Osteocyte (in vitro differentiated cells): ENCODE results near the gene USP4. TPM values are rescaled to one million over a fixed set of nuclear protein-coding genes. Genes with fewer than 3 reads are reported as not detected.

Experiments used
- DNase-seq: peaks from one replicate; pipeline ENCODE4 v3.0.0; 2021; ENCODE audit warnings: mixed read lengths; ENCODE audit not compliant: unreplicated experiment; ENCODE audit errors: extremely low spot score
- H3K27ac Mint-ChIP-seq: one replicate; pipeline ENCODE4 v1.8.0; 2021; ENCODE audit warnings: mild to moderate bottlenecking, mixed read lengths; ENCODE audit not compliant: unreplicated experiment
- H3K27me3 Mint-ChIP-seq: one replicate; pipeline ENCODE4 v1.8.0; 2021; ENCODE audit warnings: mixed read lengths; ENCODE audit not compliant: unreplicated experiment
- H3K36me3 Mint-ChIP-seq: one replicate; pipeline ENCODE4 v1.8.0; 2021; ENCODE audit warnings: mixed read lengths; ENCODE audit not compliant: unreplicated experiment
- H3K4me1 Mint-ChIP-seq: one replicate; pipeline ENCODE4 v1.8.0; 2021; ENCODE audit warnings: mixed read lengths; ENCODE audit not compliant: unreplicated experiment
- H3K4me3 Mint-ChIP-seq: one replicate; pipeline ENCODE4 v1.8.0; 2021; ENCODE audit warnings: mild to moderate bottlenecking, moderate library complexity, mixed read lengths; ENCODE audit not compliant: unreplicated experiment
- H3K9me3 Mint-ChIP-seq: one replicate; pipeline ENCODE4 v1.8.0; 2021; ENCODE audit warnings: mixed read lengths; ENCODE audit not compliant: unreplicated experiment
- CTCF ChIP-seq: fragments of 200-600 bp; sonication (generic); IDR thresholded peaks from 2 replicates; pipeline ENCODE4 v1.5.0; 2021; ENCODE audit warnings: antibody characterized with exemption, mild to moderate bottlenecking, moderate library complexity
- total RNA-seq: library from RNA; stranded (reverse); gene quantifications from 2 replicates; pipeline ENCODE4 v1.2.1, GENCODE V29; 2021

USP4 gene
- total RNA-seq, 1 donor from 2014 or later, result 44.3 TPM

GRCh38 chr3:49296781-49297411 is 43.0 kb downstream of the USP4 start:
- Mint-ChIP-seq H3K4me1 (peaks cover 6% of the 10 kb centered on the region), H3K27me3 (no peaks in the 10 kb centered on the region), H3K27ac (peak overlapping the region; percentile 85), H3K36me3 (peaks cover 45% of the 10 kb centered on the region), H3K4me3 (no peak overlapping the region), H3K9me3 (no peaks in the 10 kb centered on the region)
- no peak for DNase-seq
- TF ChIP-seq CTCF, result no peak

GRCh38 chr3:49295489-49296058 is 44.3 kb downstream of the USP4 start:
- TF ChIP-seq CTCF, result peak; percentile 67
- Mint-ChIP-seq H3K36me3 (peaks cover 41% of the 10 kb centered on the region), H3K4me3 (no peak overlapping the region), H3K4me1 (peaks cover 6% of the 10 kb centered on the region), H3K27me3 (no peaks in the 10 kb centered on the region), H3K9me3 (no peaks in the 10 kb centered on the region), H3K27ac (no peak overlapping the region)
- no peak for DNase-seq

GRCh38 chr3:49294343-49294742 is 45.5 kb downstream of the USP4 start:
- Mint-ChIP-seq H3K36me3 (peaks cover 36% of the 10 kb centered on the region), H3K4me3 (no peak overlapping the region), H3K9me3 (no peaks in the 10 kb centered on the region), H3K27me3 (no peaks in the 10 kb centered on the region), H3K4me1 (peaks cover 6% of the 10 kb centered on the region), H3K27ac (no peak overlapping the region)
- TF ChIP-seq CTCF, result no peak
- no peak for DNase-seq

GRCh38 chr3:49283997-49284396 is 55.9 kb downstream of the USP4 start:
- Mint-ChIP-seq H3K27ac (no peak overlapping the region), H3K36me3 (peaks cover 38% of the 10 kb centered on the region), H3K27me3 (no peaks in the 10 kb centered on the region), H3K9me3 (no peaks in the 10 kb centered on the region), H3K4me1 (no peaks in the 10 kb centered on the region), H3K4me3 (no peak overlapping the region)
- TF ChIP-seq CTCF, result no peak
- DNase-seq, result no peak

- Mint-ChIP-seq H3K27ac (no peak overlapping the region), H3K4me1 (no peaks in the 10 kb centered on the region), H3K27me3 (no peaks in the 10 kb centered on the region), H3K9me3 (no peaks in the 10 kb centered on the region), H3K36me3 (peaks cover 47% of the 10 kb centered on the region), H3K4me3 (no peak overlapping the region)
- no peak for DNase-seq
- no peak for TF ChIP-seq CTCF
Observed at GRCh38 chr3:49279376-49279775, 60.5 kb downstream of the USP4 start.
